Mammary epithelial cell (primary cell): Measurements from ENCODE around the gene GALM.

Experiments
- EZH2 ChIP-seq: IDR thresholded peaks from 2 replicates; pipeline ENCODE4 v1.6.1; 2012; ENCODE audit warnings: low read length, inconsistent platforms, borderline replicate concordance
- TF ChIP-seq, protein P1 (sequence below), 2 donors: IDR thresholded peaks in 1 of 2; conservative IDR thresholded peaks in 1 of 2; 2 replicates each; pipeline ENCODE4 v1.5.1; 2011 to 2012; ENCODE audit warnings: inconsistent platforms in 2 of 2, low read length in 2 of 2, mild to moderate bottlenecking in 2 of 2, control low read depth in 1 of 2, low read depth in 1 of 2; ENCODE audit not compliant: insufficient read depth in 1 of 2; ENCODE audit errors: extremely low read depth in 1 of 2

DNA sequence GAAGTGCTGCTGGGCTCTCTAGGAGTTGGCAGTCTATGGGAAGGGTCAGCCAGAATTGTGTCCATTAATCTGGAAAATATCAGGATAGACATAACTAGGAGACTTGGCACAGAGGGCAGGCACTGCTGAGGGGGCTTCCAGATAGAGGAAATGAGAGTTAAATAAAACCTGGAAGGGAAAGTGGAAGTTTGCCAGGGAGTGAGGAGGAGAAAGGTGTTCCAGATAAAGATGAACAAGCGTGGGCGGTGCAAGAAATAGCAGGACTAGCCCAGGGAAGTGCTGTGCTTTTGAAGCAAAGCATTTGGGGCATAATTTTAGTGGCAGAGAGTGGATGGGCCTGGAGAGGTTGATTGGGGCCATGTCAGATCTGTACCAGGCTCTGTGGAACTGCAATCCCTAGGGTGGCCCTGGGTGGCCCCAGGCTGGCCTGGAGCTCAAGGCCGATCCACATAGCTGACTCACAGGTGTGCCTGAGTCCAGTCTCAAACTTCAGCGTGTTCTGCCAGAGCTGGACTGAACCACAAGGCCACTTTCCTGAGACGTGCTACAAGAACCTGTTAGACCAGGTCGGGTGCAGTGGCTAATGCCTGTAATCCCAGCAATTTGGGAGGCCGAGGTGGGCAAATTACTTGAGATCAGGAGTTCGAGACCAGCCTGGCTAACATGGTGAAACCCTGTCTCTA, 26.9 kb downstream of the GALM start:
- TF ChIP-seq, protein P1, sequence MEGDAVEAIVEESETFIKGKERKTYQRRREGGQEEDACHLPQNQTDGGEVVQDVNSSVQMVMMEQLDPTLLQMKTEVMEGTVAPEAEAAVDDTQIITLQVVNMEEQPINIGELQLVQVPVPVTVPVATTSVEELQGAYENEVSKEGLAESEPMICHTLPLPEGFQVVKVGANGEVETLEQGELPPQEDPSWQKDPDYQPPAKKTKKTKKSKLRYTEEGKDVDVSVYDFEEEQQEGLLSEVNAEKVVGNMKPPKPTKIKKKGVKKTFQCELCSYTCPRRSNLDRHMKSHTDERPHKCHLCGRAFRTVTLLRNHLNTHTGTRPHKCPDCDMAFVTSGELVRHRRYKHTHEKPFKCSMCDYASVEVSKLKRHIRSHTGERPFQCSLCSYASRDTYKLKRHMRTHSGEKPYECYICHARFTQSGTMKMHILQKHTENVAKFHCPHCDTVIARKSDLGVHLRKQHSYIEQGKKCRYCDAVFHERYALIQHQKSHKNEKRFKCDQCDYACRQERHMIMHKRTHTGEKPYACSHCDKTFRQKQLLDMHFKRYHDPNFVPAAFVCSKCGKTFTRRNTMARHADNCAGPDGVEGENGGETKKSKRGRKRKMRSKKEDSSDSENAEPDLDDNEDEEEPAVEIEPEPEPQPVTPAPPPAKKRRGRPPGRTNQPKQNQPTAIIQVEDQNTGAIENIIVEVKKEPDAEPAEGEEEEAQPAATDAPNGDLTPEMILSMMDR (conservative IDR thresholded peaks at IDR 0.05 in 1 of 2, IDR thresholded peaks at IDR 0.05 in 1 of 2; ENCODE audit: extremely low read depth in 1 of 2, insufficient read depth in 1 of 2, low read depth in 1 of 2, low read length in 2 of 2) = no peak
- TF ChIP-seq EZH2 = no peak
